NCI-H1436 treated with DMSO at 0.1 percent for 48 hours (cell line): ENCODE results near the gene COL5A2.

ENCODE experiments used
- DNase-seq: peaks from one replicate; lab custom pipeline; 2025; lab: John Stamatoyannopoulos, UW

COL5A2 gene

DNA sequence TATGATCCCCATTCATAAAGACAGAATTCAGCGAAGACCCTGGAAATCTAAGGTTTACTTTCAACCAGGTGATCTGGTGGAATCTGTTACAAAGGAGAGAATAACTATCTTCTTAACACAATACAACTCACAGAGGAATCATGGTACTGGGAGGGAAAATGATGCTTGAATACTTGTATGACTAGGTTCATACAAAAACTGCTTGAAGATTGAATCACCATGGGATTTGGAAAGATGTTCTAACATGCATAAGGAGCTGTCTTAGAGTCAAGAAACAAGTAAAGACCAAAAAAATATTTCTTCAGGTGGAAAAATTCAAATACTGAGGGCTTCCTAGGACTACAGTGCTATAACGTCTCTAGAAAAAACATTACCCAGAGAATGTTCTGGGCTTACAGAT lies 32.2 kb downstream of the COL5A2 start:
- DNase-seq: no peak

DNA sequence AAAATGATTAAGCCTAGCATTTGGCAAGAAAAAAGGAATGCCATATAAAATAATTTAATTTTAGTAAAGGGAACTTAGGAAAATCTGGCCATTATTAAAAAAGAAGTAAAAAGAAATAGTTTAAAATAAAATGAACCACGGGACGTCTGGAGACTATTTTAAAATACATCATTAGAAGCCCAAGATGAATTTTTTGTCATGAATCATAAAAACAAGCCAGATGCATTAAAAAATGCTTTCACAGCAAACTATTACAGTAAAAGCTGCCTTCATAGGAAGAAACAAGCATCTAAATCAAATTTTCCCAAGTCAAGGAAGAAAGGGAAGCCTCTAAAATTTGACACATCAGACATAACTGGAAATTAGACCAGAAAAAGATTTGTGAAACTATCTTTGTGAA lies 33.0 kb downstream of the COL5A2 start:
- no peak for DNase-seq

DNA sequence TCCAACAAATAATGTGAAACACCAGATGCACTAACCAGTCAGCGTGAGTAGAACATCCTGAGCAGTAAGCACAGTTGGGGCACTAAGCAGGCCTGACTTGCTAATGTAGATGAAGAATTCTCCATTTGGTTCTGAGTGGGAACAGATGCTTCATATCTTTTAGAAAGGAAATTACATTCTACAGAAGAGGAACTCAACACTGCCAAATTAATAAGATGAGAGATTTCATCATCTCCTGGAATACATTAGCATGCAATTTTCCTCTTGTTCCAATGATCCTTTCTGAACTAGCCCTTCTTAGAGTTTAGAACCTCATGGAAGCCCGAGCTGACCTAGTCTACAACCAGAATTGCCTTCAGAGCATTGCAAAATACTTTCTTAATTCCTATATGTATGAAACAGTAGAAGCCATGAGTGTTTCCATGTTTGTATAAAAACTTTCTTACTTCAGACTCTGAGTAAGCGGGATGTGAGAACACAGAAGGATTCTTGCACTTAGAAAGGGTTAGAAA lies 34.8 kb downstream of the COL5A2 start:
- DNase-seq: no peak

DNA sequence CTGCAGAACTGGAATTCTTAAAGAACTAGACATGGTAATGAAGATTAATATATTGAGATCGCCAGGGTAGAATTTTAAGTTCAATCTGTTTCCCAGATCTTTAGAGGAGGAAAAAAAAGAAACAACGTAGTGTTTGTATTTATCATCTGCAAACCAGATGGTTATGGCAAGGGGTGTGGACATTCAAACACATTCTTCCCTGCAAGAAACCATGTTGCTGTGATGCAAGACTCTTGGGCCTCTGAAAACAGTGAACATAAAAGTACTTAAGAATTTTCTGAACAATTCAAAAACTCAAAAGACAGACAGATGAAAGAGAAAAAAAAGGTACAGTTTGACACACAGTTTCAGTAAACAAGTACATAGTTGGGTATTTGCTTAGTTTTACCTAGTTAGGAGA lies 35.6 kb downstream of the COL5A2 start:
- no peak for DNase-seq

DNA sequence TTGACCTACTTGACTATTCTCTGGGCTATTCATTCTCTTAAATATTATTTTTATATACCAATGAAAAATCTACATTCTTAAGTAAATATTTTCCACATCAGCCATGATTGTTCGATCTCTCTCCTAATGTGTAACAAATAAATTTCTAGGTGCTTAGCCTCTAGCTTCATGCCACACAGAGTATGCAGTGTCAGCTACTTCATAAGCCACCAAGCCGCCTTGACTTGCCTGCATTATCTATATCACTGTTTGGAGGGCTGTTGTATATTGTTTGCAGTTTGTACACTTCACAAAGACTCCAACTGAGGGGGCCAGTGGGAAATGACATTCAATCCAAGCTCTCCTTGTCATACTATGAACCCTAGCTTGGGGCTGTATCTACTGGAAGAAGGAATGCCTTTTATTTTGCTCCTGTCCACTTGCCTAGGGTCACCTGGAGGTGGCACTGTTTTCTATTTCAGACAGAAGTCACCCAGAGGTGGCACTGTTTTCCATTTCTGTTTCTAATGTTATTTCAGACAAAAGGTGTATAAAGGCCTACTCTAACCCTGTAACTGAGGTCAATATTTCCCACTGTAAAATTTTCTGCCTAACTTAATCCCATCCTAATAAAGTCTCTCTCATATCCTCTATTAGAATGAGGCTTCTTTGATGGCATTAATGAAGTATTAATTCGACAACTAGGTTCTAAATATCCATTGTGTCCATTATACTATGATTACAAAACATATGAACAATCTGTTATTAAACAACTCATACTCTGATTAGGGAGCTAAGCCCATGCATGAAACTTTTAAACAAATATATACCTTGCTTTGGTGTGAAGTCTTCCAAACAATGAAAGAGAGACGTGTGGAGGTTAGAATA lies 36.4 kb downstream of the COL5A2 start:
- DNase-seq: no peak

DNA sequence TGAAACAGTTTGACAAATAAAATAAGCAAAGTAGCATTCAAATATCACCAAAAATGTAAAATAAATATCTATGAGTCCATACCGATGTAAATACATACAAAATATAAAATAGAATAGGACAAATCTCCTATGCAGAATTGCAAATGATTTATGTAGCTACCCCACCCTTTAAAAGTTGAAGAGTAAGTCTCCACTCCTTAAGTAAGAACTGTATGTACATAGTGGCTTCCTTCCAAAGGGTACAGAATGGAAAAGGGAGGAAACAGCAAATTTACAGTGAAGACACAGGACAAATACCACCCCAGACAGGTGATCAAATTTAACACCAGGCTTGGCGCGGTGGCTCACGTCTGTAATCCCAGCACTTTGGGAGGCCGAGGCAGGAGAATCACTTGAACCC lies 40.8 kb downstream of the COL5A2 start:
- DNase-seq: no peak

DNA sequence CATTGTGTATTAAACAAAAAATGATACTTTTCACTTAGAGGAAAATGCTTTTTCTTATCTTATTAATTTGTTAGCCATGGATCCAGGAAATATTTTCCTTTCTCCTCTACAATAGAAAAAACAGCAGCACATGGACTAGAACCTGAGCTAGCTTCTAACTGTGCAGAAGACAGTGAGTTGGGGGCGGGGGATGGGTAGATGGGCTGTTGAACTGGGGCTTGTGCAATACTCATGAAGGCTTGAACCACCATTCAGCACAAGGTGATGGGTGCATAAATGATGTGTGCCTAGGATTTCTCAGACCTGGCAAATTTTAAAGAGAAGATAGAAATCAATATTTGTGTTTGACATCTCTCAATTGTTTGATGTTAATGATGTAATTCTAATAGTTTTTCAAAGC lies 42.0 kb downstream of the COL5A2 start:
- no peak for DNase-seq

DNA sequence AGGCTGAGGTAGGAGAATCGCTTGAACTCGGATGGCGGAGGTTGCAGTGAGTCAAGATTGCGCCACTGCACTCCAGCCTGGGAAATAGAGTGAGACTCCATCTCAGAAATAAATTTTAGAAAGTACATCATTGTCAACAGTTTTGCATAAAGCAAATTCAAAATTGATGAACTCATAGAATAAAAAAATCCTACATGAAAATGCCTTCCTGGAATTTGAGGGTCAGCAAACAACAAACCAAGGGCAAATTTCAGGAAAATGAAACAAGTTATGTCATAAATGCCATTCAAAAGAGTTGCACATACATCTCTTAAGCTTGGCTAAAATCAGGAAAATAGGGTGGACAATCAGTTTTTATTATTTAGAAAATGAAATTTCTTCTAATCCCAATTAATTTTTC lies 45.1 kb downstream of the COL5A2 start:
- DNase-seq: no peak

DNA sequence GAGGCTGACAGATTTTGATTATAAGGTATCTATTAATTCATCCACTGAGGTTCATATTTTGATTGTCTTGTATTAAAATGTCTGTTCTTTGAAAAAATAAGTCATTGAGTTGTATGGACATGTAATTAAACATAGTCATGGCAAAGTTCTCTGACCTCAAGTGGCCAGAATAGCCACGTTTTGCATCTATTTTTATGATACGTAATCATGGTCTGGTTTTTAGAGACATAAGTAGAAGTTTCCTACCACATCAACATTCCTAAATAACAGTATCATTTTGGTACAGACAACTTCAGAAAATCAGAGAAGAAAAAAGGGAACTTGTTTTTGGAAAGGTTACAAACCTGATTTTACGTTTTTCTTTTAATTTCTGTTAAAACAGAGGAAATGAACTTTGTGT lies 47.6 kb downstream of the COL5A2 start:
- DNase-seq: no peak

DNA sequence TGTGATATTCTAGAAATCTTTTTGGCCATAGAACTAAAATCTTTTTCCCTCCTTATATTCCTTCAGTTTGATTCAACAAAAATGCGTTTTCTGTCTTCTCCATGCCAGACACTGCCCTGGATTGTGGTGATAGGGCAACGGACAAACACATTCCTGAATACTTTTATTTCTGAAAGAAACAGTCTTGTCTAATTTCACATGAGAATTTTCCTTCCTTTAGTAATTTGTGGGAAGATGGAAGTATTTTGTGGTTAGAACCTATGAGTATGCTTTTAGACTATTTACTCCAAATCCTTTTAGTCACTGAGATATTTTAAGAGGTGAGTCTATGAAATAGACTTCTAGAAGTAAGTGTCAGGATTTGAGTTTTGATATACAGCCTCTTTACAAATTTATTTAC lies 49.6 kb downstream of the COL5A2 start:
- no peak for DNase-seq

DNA sequence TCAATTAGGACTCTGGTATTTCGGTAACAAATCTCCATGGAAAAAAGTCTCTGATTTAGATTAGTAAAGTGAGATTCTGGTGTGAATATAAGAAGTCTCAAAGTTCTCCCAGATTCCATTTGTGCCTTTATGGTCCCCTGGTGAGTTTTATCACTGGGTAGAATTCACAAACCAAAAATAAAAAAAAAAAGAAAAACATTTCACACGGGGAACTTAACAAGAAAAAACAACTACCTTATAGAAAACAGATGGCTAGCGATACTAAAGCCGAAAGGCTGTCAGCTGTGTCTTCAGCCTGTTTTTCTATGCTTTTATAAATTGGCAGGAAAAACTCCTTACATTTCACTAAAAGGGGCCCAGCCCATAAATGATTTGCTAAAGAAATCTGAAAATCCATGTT lies 50.6 kb downstream of the COL5A2 start:
- DNase-seq: no peak

DNA sequence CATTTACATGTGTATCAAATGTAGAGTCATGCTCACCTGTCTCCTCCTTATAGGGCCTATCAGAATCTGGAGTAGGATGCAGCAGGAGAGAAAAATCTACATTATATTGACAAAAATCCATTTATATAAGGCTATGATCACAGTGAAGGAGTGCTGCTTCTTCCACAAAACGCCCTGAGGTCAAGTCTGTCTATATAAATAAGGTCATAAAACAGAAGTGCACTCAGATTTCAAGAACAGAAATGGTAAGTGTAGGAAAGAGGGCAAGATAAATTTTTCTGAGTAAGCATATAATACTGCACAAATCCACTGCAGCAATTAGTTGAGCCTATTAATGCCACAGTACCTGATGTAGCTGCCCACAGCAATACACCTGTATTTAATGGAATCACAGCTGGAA lies 51.8 kb downstream of the COL5A2 start:
- DNase-seq: no peak

DNA sequence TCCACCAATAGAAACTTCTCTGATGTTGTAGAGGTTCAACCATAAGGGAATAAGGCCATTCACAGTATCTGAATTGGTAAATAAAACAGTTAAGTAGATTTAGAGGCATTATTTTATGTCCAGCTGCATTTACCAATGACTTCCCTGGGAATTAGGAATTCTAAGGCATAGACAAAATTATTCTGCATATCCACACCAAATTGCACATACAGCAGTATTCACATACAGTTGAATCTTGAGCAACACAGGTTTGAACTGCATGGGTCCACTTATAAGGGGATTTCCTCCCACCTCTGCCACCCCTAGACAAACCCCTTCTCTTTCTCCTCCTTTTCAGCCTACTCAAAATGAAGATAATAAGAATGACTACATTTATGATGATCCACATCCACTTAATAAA lies 54.4 kb downstream of the COL5A2 start:
- no peak for DNase-seq

DNA sequence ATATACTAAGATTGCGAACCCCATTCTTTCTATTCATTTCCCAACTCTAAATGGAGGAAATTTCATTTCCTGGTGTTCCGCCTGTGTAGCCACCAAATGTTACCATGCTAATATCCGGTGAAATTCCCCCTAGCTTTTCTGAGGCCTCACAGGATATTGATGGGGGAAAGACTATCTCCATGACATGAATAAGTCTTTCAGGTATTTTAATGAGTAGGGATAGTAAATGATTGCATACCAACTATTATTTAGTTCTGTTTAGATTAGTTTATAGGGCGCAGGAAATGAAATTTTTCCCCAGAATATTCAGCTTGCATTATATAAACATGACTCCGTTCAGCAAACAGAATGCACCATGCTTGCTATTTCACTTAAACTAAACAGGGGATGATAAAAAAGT lies 55.4 kb downstream of the COL5A2 start:
- DNase-seq: no peak

DNA sequence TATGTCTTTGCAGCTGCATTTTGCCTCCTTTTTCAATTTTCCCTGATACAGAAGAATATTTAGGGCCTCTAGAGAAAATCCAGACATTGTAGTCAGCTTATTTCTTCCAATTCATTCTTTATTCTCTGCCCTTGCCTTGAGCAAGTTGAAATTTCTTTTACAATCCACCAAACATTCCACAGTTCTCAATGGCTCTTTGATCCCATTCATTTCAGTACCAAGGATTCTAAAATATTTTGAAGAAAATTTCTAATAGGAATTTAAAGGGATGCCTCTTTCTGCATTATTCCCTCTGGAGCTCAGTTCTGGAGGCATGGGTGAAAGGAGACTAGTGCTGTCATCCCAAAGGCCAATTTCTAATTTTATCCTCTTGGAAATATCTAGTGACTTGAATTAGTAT lies 61.2 kb downstream of the COL5A2 start:
- DNase-seq: no peak

DNA sequence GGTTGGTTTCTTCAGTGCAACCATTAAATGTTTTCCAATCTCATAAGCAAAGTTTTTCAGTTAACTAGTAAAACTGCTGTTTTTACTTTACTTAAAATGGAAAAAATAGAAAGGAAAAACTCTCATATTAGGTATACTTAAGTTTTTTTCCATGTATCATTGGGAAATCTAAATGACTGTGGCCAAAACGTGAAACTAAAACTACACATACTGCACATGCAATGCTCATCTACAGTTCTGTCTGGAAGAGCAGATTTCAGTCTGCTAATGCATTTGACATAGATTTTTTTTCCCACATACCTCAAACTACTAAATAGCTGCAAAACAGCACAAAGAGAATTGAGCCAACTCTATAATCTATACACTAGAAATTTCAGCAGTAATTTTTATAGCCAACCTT lies 62.6 kb downstream of the COL5A2 start:
- DNase-seq: no peak

DNA sequence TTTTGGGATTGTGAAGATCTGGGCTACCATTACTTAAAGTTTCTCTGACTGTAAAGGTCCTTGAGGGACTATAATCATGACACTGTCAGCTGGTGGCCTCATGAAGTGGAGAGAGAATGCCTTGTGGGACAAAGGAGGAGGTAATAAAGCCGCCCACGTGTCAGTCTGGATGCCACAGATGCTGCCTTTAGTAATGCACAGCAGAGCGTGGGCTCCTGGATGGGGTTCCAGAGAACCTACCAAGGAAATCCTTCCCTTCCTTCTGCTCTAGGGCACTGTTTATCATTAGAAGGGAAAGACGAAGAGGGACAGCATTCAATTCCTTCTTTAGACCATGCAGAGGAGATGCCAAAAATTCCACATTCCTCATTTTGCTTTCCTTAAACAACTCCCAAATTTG lies 63.5 kb downstream of the COL5A2 start:
- no peak for DNase-seq

DNA sequence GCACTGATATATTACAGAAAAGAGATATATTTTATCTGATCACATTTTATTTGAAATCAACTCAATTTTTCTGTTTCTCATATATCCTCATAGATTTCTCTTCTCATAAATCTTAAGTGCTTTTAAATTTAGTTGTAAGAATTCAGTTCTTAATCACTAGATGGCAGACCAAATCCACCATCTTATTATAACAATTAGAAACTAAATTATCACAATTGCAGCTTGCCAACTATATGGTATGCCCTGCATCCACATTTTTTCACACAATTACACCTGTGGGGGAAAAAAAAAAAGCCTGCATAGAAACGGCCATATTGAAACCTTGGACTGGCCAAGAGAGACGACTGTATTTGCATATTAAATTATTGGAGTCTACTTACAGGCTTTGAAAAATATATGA lies 64.4 kb downstream of the COL5A2 start:
- DNase-seq: no peak

DNA sequence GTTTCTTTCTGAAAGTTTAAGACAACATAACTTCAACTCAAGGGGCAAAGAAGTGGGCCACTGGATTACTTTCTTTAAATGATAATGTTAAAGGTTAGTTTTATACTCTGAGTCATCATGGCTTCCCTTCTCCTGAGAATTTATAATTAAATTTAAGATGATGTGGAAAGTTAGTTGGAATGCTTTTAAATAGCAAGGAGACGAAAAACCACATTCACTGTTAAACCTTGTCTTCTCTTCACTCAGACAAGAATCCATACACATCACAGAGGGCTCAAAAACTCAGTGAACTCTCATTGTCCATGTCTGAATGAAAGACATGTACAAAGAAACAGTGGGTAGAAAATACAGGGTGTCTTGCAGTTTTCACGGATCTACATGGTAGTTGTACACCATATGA lies 65.6 kb downstream of the COL5A2 start:
- no peak for DNase-seq

DNA sequence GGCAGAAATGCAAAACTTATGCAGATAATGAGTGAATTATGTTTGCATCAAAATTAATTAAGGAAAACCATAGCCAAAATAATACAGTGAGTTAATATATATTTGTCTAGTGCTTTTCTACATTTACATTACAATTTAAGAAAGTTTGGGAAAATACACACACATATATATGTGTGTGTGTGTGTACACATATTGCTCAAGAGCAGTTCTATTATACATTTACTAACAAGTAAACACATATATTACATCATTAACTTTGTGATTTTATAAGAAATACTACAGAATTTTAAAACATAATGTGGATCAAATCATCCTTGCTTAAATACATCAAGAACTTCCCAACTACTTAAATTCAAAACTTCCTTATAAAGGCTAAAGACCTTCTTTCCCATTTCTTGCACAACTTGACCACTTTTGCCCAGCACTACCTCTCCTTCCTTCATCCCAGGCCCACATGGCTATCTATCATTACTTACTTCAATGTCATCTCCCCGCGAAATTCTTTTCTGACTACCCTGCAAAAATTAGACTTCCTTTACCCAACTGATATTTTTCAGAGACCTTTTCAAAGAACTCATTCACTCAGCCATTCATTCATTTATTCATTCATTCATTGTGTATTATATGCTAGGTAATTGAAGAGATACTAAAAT lies 68.4 kb downstream of the COL5A2 start:
- DNase-seq: no peak

DNA sequence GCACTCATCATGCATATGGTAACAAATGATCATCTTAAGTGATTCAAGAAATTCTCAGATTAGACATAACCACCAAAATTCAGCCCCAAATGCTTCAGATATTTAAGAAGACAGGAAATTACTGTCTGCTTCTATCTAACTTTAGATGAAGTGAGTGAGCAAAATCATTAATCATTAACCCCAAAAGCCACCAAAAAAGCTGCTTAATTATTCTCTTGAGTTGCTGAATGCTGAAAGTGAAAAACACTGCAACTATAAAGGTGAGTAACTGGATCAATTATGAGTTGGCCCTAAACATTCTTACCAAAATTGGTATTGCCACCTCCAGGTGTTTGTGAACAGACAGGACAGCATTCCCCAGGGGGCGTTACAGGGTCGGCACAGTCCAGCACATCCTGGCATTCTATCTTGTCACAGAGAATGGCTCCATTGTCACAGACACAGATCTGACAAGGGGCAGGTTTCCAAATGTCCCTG lies 69.6 kb downstream of the COL5A2 start:
- no peak for DNase-seq

DNA sequence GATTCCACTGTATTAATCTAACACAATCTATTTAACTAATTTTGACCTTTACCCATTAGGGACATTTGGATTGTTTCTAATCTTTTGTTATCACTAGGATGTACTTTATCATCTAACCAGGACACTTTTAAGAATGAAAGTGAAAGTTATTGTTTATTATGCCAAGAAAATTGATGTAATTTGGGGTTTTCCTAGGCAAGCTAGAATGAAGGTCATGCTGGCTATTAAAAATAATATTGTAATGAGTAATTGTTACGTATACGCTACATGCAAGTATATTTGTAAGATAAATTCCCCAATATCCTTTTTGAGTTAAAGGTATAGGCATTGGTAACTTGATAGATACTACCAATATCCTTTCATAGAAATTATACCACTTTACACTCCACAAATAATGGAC lies 74.6 kb downstream of the COL5A2 start:
- no peak for DNase-seq

DNA sequence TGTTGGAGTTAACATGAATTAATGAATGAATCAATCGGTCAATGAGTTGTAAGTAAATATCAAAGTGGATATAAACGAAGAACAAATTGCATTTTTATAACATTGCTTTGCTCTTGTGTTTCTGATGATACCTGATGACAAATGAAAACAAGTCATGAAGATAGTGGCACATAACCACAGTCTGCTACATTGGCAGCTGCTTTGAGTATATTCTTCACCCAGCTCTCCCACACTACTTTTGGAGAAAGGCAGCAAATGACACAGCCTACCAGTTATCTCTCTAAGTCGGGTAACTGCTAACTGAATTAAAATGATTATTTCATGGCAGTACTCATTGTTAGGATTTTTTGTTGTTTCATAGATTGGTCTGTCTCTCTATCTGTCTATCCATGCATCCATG lies 76.8 kb downstream of the COL5A2 start:
- no peak for DNase-seq

DNA sequence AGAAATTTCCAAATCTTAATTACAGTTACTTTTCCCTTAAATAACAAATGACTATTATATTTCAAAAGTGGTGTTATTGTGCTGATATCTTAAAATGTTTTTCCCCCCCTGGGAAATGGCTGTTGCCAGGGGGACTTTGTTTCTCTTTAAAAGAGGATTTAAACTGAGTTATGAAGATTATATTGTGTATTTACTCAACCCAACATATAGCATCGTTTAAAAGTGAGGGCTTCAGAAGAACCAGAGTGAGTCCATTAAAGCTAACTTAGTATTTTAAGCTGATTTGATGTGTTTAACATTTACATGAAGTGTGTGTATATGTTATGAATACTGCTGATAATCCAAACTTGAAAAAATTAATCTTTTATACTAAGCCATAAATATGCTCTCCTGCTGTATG lies 81.6 kb downstream of the COL5A2 start:
- no peak for DNase-seq
